AG08396 (cell line): ENCODE results near the gene MEMO1.
"Not testable (repeated sequence)": the region's sequence is repeated elsewhere in the genome, so short reads cannot be mapped to it uniquely, and the experiment has no call there.

ENCODE experiments used
- DNase-seq: peaks from one replicate; pipeline ENCODE4 v3.0.0; 2012; ENCODE audit warnings: low spot score, mixed read lengths

Gene MEMO1

GRCh38 chr2:31998731-31999383, 12.0 kb downstream of the MEMO1 start:
- DNase-seq, result no peak

GRCh38 chr2:31997653-31998052, 13.2 kb downstream of the MEMO1 start:
- DNase-seq, result no peak

GRCh38 chr2:31996571-31997150, 14.1 kb downstream of the MEMO1 start:
- DNase-seq, result no peak

GRCh38 chr2:31992934-31993333, 17.9 kb downstream of the MEMO1 start:
- no peak for DNase-seq

- no peak for DNase-seq
Observed at GRCh38 chr2:31992025-31992579, 18.7 kb downstream of the MEMO1 start.

- DNase-seq, result no peak
Observed at GRCh38 chr2:31989946-31990345, 20.9 kb downstream of the MEMO1 start.

GRCh38 chr2:31987454-31988220, 23.2 kb downstream of the MEMO1 start:
- DNase-seq, result peak; percentile 38

- no peak for DNase-seq
Observed at GRCh38 chr2:31986906-31987305, 23.9 kb downstream of the MEMO1 start.

GRCh38 chr2:31983762-31984467, 26.9 kb downstream of the MEMO1 start:
- DNase-seq, result no peak

- peak; percentile 48 for DNase-seq
Observed at GRCh38 chr2:31980674-31981356, 30.0 kb downstream of the MEMO1 start.

- DNase-seq, result no peak
Observed at GRCh38 chr2:31979956-31980355, 30.9 kb downstream of the MEMO1 start.

GRCh38 chr2:31979018-31979417, 31.8 kb downstream of the MEMO1 start:
- DNase-seq, result no peak

GRCh38 chr2:31978436-31978835, 32.4 kb downstream of the MEMO1 start:
- no peak for DNase-seq

GRCh38 chr2:31973665-31974064, 37.1 kb downstream of the MEMO1 start:
- DNase-seq, result no peak

- no peak for DNase-seq
Observed at GRCh38 chr2:31972059-31972458, 38.7 kb downstream of the MEMO1 start.

GRCh38 chr2:31969178-31969577, 41.6 kb downstream of the MEMO1 start:
- DNase-seq, result no peak

- no peak for DNase-seq
Observed at GRCh38 chr2:31967790-31968189, 43.0 kb downstream of the MEMO1 start.

GRCh38 chr2:31966402-31966801, 44.4 kb downstream of the MEMO1 start:
- DNase-seq, result not testable (repeated sequence)

- no peak for DNase-seq
Observed at GRCh38 chr2:31965094-31965493, 45.7 kb downstream of the MEMO1 start.

GRCh38 chr2:31962757-31963361, 47.9 kb downstream of the MEMO1 start:
- DNase-seq, result no peak

- DNase-seq, result no peak
Observed at GRCh38 chr2:31958140-31958717, 52.6 kb downstream of the MEMO1 start.
